SJSA1 (cell line): Measurements from ENCODE around the gene XYLB. TPM values are rescaled to one million over a fixed set of nuclear protein-coding genes. Genes with fewer than 3 reads are reported as not detected.
"Not testable (repeated sequence)": the region's sequence is repeated elsewhere in the genome, so short reads cannot be mapped to it uniquely, and the experiment has no call there.

ENCODE experiments used
- DNase-seq, 2 experiments: peaks; one replicate each; pipeline ENCODE4 v3.0.0-alpha.2; 2015 to 2020; ENCODE audit warnings: low spot score in 2 of 2, low read depth in 1 of 2
- H3K27ac ChIP-seq: fragments of 250-450 bp; sonication (Bioruptor Pico); 2 replicates; pipeline ENCODE4 v1.5.1; 2020; ENCODE audit warnings: mild to moderate bottlenecking, moderate library complexity
- H3K27me3 ChIP-seq: fragments of 250-450 bp; sonication (Bioruptor Pico); replicated peaks from 2 replicates; pipeline ENCODE4 v1.5.1; 2020; ENCODE audit warnings: mild to moderate bottlenecking, moderate library complexity
- H3K36me3 ChIP-seq: fragments of 250-450 bp; sonication (Bioruptor Pico); 2 replicates; pipeline ENCODE4 v1.5.1; 2020; ENCODE audit warnings: mild to moderate bottlenecking
- H3K4me1 ChIP-seq: fragments of 250-450 bp; sonication (Bioruptor Pico); replicated peaks from 2 replicates; pipeline ENCODE4 v1.6.1; 2021; ENCODE audit warnings: mild to moderate bottlenecking
- H3K4me3 ChIP-seq: fragments of 250-450 bp; sonication (Bioruptor Pico); 2 replicates; pipeline ENCODE4 v1.5.1; 2020; ENCODE audit warnings: mild to moderate bottlenecking
- H3K9me3 ChIP-seq: fragments of 250-450 bp; sonication (Bioruptor Pico); replicated peaks from 2 replicates; pipeline ENCODE4 v1.5.1; 2020; ENCODE audit warnings: mild to moderate bottlenecking
- total RNA-seq: library from RNA; depleted of rRNA; stranded (reverse); fragments of >200 nt; shearing (Covaris generic); gene quantifications from 2 replicates; pipeline ENCODE4 v1.2.3, GENCODE V29; 2014

The XYLB gene
- total RNA-seq, 1 experiment from 2014 or later: 3.0 TPM

GRCh38 chr3:38314764-38315487, 31.7 kb upstream of the XYLB start:
- DNase-seq: no peak
- Histone ChIP-seq H3K4me1 (no peaks in the 10 kb centered on the region), H3K27me3 (peaks cover 9% of the 10 kb centered on the region; the same call in 1 of the 2 replicates), H3K36me3 (no peaks in the 10 kb centered on the region), H3K4me3 (no peak overlapping the region), H3K9me3 (no peaks in the 10 kb centered on the region), H3K27ac (no peak overlapping the region)

DNA sequence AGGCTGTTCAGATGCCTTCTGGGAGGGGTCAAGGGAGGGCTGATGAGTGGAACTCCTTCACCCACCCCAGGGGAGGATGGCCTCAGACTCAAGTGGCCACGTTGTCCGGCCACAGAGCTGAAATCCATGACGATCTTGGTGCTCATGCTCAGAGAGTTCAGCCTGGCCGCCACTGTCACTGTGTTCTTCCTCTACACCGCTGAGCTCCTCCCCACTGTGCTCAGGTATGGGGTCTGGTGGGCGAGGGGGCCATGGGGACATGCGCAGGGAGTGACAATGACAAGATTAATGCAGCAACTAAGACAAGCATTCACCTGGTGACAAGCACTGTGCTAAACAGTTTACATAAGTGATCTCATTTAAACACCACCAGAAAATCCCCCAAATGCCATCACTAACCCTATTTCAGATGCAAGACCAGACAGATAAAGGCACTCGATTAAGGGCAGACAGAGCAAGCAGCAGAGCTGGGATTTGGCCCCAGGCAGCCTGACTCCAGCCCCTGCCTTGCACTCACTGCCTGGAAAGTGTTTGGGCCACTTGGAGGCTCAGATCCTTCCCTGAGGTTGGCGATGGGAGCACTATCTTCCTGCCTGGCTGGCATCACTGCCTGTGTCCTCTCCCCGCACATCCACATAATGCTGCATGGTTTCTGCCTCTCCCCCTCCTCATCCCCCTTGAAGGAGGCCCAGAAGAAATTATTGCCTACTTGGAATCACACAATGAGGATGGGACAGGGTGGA, 30.9 kb upstream of the XYLB start:
- H3K9me3 ChIP-seq: no peaks in the 10 kb centered on the region
- H3K27ac ChIP-seq: no peak overlapping the region
- H3K4me3 ChIP-seq: no peak overlapping the region
- no peak for DNase-seq
- no peaks in the 10 kb centered on the region for H3K36me3 ChIP-seq
- peaks cover 9% of the 10 kb centered on the region; the same call in 1 of the 2 replicates for H3K27me3 ChIP-seq
- H3K4me1 ChIP-seq: no peaks in the 10 kb centered on the region

- Histone ChIP-seq H3K4me3 (no peak overlapping the region), H3K27me3 (peaks cover 3% of the 10 kb centered on the region; the same call in 1 of the 2 replicates), H3K4me1 (no peaks in the 10 kb centered on the region), H3K36me3 (no peaks in the 10 kb centered on the region), H3K9me3 (no peaks in the 10 kb centered on the region), H3K27ac (no peak overlapping the region)
- DNase-seq: no peak
Observed at GRCh38 chr3:38316356-38317191, 30.0 kb upstream of the XYLB start.

DNA sequence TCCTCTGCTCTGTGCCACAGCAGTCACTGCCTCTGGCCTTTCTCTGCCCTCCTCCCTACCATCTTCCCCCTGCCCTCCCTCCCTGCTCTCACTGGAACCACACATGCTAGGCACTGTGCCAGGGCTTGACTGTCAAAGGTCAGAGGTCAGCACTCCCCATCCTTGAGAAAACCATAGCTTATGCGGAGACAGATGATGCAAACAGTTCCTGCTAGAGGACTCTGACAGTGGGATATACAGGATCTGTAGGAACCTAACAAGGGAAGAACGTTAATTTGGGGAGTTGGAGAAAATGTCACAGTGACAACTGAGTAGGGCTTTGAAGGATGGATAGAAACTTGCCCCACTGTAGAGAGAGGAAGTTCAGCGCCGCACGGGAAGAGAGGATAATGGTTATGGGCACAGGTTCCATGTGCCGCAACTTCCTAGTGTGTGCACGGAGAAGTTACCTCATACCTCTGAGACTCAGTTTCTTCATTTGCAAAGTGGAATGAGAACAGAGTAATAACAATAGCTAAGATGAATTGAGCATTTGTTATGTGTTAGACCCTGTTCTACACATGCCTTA, 29.3 kb upstream of the XYLB start:
- Histone ChIP-seq H3K36me3 (no peaks in the 10 kb centered on the region), H3K9me3 (no peaks in the 10 kb centered on the region), H3K4me3 (no peak overlapping the region), H3K27ac (no peak overlapping the region), H3K27me3 (no peaks in the 10 kb centered on the region), H3K4me1 (no peaks in the 10 kb centered on the region)
- no peak for DNase-seq

DNA sequence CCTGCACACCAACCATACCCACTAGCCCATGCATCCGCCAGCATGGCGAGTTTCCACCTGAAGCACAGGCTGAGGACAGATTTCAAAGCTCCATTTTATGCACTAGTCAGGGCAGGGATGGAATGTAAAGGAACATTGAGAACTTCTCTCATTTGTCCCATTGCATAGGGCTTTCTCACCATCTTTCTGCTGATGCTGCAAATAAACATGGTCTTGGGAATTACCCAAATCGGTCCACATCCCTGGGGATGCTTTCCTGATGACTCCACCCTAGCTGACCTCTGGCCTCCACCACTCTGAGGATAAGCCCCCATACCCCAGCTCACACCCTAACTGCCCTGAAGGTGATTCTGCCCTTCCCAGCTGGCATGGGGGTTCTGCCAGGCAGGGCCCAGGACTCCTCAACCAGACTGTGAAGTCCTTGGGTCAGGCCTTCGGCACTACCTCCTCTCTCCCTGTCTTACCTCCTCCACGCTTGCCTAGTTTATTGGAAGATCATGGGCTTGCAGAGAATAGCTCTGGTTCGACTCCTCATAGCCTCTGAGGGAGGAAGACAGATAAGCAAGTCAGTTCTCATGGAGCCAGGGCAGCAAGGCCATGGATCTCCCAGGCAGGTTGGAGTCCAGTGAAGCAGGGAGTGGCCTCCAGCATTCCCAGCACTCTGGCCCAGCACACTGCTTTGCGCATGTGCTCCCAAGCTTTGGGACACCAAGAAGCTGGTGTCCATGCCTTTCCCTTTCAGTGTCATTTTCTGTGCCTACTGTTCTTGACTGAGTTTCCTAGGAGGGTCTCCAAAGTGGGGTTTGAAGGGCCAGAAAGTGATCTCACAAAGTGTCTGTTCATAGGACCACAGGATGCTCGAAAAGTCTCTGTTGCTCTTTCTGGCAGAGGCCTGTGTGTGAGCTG, 27.6 kb upstream of the XYLB start:
- no peak overlapping the region for H3K4me3 ChIP-seq
- H3K27ac ChIP-seq: no peak overlapping the region
- no peaks in the 10 kb centered on the region for H3K9me3 ChIP-seq
- no peaks in the 10 kb centered on the region for H3K27me3 ChIP-seq
- no peaks in the 10 kb centered on the region for H3K36me3 ChIP-seq
- no peak for DNase-seq
- no peaks in the 10 kb centered on the region for H3K4me1 ChIP-seq

GRCh38 chr3:38320638-38321037, 25.9 kb upstream of the XYLB start:
- H3K27ac ChIP-seq, H3K9me3 ChIP-seq, H3K4me1 ChIP-seq, DNase-seq, H3K36me3 ChIP-seq, H3K4me3 ChIP-seq, H3K27me3 ChIP-seq: not testable (repeated sequence)

DNA sequence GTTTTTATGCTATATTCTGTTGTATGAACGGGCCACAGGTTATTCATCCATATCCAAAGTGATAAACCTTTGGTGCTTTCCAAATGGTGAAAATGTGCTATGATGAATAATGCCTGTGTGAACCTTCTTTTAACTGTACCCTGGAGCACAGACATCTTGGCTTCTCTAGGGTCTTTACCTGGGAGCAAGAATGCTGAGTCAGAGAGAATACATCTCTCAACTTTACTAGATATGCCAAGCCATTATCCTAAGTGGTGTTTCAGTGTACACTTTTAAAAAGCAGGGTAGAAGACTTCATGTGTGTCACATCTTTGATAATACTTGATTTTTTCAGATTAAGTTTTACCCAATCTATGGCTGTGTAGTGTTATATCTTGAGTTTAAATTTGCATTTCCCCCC, 23.5 kb upstream of the XYLB start:
- Histone ChIP-seq H3K27ac (no peak overlapping the region), H3K9me3 (no peaks in the 10 kb centered on the region), H3K4me3 (no peak overlapping the region), H3K36me3 (no peaks in the 10 kb centered on the region), H3K27me3 (no peaks in the 10 kb centered on the region), H3K4me1 (no peaks in the 10 kb centered on the region)
- no peak for DNase-seq

GRCh38 chr3:38325256-38325655, 21.3 kb upstream of the XYLB start:
- H3K4me1 ChIP-seq: no peaks in the 10 kb centered on the region
- DNase-seq: no peak
- H3K36me3 ChIP-seq: no peaks in the 10 kb centered on the region
- H3K27me3 ChIP-seq: no peaks in the 10 kb centered on the region
- H3K4me3 ChIP-seq: no peak overlapping the region
- no peak overlapping the region for H3K27ac ChIP-seq
- H3K9me3 ChIP-seq: no peaks in the 10 kb centered on the region

DNA sequence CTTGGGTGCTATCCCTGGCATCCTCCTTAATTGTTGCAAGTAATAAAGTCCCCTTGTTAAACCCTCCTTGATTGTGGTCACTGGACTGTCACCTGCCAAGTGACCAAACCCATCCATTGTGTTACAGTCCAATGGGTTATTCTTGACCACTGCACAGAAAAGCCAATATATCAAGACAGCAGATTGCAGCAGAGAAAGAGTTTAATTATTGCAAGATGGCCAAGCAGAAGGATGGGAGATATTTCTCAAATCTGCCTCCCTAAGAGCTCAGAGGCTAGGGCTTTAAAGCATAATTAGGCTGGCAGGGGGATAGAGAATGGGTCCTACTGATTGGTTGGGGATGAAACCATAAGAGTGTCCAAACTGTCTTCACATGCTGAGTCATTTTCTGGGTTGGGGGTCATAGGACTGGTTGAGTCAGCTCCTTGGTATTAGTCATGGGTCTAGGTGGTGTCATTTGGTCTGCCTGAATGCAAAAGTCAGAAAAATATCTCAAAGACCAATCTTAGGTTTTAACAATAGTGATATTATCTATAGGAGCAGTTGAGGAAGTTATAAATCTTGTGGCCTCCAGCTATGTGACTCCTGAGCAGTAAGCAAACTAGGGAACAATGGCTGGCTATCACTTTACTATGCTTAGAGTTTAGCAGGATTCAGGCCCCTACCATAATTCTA, 19.1 kb upstream of the XYLB start:
- no peaks in the 10 kb centered on the region for H3K36me3 ChIP-seq
- H3K27me3 ChIP-seq: no peaks in the 10 kb centered on the region
- H3K9me3 ChIP-seq: no peaks in the 10 kb centered on the region
- no peaks in the 10 kb centered on the region for H3K4me1 ChIP-seq
- H3K27ac ChIP-seq: no peak overlapping the region
- no peak overlapping the region for H3K4me3 ChIP-seq
- no peak for DNase-seq

DNA sequence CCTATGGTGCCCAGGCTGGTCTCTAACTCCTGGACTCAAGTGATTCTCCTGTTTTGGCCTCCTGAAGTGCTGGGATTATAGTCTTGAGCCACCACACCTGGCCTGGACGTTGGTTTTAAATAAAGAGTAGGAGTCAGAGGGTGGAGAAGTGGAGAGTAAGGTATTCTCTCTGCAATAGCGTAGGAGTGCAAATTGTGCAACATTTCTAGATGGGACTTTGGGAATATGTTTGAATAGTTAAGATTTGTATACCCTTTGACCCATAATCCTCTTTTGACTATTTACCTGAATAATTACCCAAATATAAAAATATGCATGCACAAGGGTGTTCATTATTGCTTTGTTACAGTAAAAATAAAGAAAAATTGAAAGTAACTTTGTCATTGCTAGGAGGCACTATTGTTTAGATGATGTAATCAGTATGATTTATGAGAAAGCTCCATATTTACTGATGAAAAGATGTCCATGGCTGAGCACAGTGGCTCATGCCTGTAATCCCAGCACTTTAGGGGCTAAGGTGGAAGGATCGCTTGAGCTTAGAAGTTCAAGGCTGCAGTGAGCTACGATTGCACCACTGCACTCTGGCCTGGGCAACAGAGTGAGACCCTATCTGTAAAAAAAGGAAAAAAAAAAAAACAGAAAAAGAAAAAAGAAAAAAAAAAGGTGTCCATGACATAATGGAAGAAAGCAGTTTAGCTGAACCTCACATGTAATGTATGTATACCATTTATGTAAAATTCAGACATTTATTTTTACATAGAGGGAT, 15.1 kb upstream of the XYLB start:
- H3K36me3 ChIP-seq: no peaks in the 10 kb centered on the region
- no peaks in the 10 kb centered on the region for H3K27me3 ChIP-seq
- H3K9me3 ChIP-seq: no peaks in the 10 kb centered on the region
- no peaks in the 10 kb centered on the region for H3K4me1 ChIP-seq
- DNase-seq: no peak
- H3K27ac ChIP-seq: no peak overlapping the region
- H3K4me3 ChIP-seq: no peak overlapping the region

- no peak overlapping the region for H3K4me3 ChIP-seq
- no peaks in the 10 kb centered on the region for H3K27me3 ChIP-seq
- H3K9me3 ChIP-seq: no peaks in the 10 kb centered on the region
- DNase-seq: no peak
- H3K4me1 ChIP-seq: no peaks in the 10 kb centered on the region
- no peaks in the 10 kb centered on the region for H3K36me3 ChIP-seq
- no peak overlapping the region for H3K27ac ChIP-seq
Observed at GRCh38 chr3:38332201-38332600, 14.4 kb upstream of the XYLB start.
